ENCODE data around the gene WSB1.

DNA sequence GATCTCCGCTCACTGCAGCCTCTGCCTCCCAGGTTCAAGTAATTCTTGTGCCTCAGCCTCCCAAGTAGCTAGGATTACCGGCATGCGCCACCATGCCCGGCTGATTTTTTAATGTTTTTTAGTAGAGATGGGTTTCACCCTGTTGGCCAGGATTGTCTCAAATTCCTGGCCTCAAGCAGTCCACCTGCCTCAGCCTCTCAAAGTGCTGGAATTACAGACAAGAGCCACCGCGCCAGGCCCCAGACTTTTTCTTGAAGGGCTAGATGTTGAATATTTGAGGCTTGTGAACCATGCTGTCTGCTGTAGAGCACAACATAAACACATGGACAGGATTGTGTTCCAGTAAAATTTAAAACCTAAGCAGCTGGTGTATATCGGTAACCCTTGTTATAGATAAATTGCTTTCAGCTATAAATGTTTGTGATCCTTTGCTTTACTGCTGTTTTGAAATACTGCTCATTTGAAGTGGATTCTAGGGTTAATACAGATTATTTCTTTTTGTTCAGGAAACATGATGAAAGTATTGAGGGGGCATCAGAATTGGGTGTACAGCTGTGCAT lies 12.4 kb downstream of the WSB1 start:
- TF ChIP-seq CTCF (IDR thresholded peaks at IDR 0.05) = no peak
- TF ChIP-seq EZH2 (IDR thresholded peaks at IDR 0.05; ENCODE audit: borderline replicate concordance, insufficient read depth, low read depth, low read length, poor library complexity, severe bottlenecking) = no peak

Data from B cell (primary cell).